Mesenteric fat pad (tissue), 1 donor: ENCODE measurements around the gene POGLUT3. TPM values are rescaled to one million over a fixed set of nuclear protein-coding genes. Genes with fewer than 3 reads are reported as not detected.

Experiments
- total RNA-seq: library from RNA; stranded (reverse); fragmentation: NEBNext Ultra II Directional; extraction: Animal tissue kit (Norgen Biotek cat#: 25700); gene quantifications from one replicate; pipeline ENCODE4 v1.2.1, GENCODE V29; 2021
- donor health status: DM: yes; HTN: yes; CAD: no.

POGLUT3 gene
- total RNA-seq, 1 donor from 2014 or later, result 24.7 TPM

Other genes starting within 250 kb of the POGLUT3 start
- gene C11orf65, start 30.9 kb downstream of the POGLUT3 start, total RNA-seq, result 0.32 TPM
- 0.87 TPM for gene EXPH5, start 95.4 kb upstream of the POGLUT3 start, total RNA-seq
- 27.7 TPM for gene DDX10, start 166.7 kb upstream of the POGLUT3 start, total RNA-seq